Fibroblast of lung (primary cell): ENCODE measurements around the gene MRTFA. TPM values are rescaled to one million over a fixed set of nuclear protein-coding genes. Genes with fewer than 3 reads are reported as not detected.

Source experiments
- DNase-seq, 2 donors: peaks; one replicate each; pipeline versions ENCODE4 v3.0.0 to v3.0.0-alpha.2; 2010; ENCODE audit warnings: low read depth in 2 of 2
- H2AFZ ChIP-seq: 2 replicates; pipeline ENCODE4 v1.5.1; 2012; ENCODE audit warnings: low read length, control low read depth, inconsistent platforms
- H3K27ac ChIP-seq: 2 replicates; pipeline ENCODE4 v1.5.1; 2011; ENCODE audit warnings: low read length, control low read depth; ENCODE audit not compliant: insufficient read depth
- H3K27me3 ChIP-seq: 2 replicates; pipeline ENCODE4 v1.5.1; 2011; ENCODE audit warnings: mild to moderate bottlenecking, low read length; ENCODE audit not compliant: control insufficient read depth, insufficient read depth
- H3K36me3 ChIP-seq: 2 replicates; pipeline ENCODE4 v1.5.1; 2011; ENCODE audit warnings: low read length; ENCODE audit not compliant: control insufficient read depth, insufficient read depth
- H3K4me1 ChIP-seq: 2 replicates; pipeline ENCODE4 v1.5.1; 2011; ENCODE audit warnings: low read length; ENCODE audit not compliant: control insufficient read depth, insufficient read depth; ENCODE audit errors: extremely low read depth
- H3K4me2 ChIP-seq: 2 replicates; pipeline ENCODE4 v1.5.1; 2011; ENCODE audit warnings: low read length, control low read depth; ENCODE audit not compliant: insufficient read depth; ENCODE audit errors: extremely low read depth
- H3K4me3 ChIP-seq, 4 experiments: fragments of 200-600 bp in 1 of 4; sonication (generic) in 1 of 4; replicated peaks in 1 of 4; 2 replicates each; pipeline ENCODE4 v1.5.1; 2011 to 2016; ENCODE audit warnings: low read length in 4 of 4, low read depth in 3 of 4, mild to moderate bottlenecking in 3 of 4, control low read depth in 2 of 4, inconsistent platforms in 1 of 4, mixed read lengths in 1 of 4; ENCODE audit not compliant: insufficient read depth in 1 of 4; ENCODE audit errors: control extremely low read depth in 1 of 4
- H3K79me2 ChIP-seq: 2 replicates; pipeline ENCODE4 v1.5.1; 2012; ENCODE audit warnings: mild to moderate bottlenecking, low read length, inconsistent platforms; ENCODE audit not compliant: control insufficient read depth, insufficient read depth
- H3K9ac ChIP-seq: 2 replicates; pipeline ENCODE4 v1.5.1; 2011; ENCODE audit warnings: mild to moderate bottlenecking, low read length, control low read depth; ENCODE audit not compliant: insufficient read depth
- H3K9me3 ChIP-seq: 2 replicates; pipeline ENCODE4 v1.5.1; 2012; ENCODE audit warnings: low read depth, low read length; ENCODE audit not compliant: control insufficient read depth, insufficient read depth
- H4K20me1 ChIP-seq: 2 replicates; pipeline ENCODE4 v1.5.1; 2011; ENCODE audit warnings: low read length; ENCODE audit not compliant: control insufficient read depth, insufficient read depth; ENCODE audit errors: extremely low read depth
- CTCF ChIP-seq, 2 donors: IDR thresholded peaks in 1 of 2; conservative IDR thresholded peaks in 1 of 2; 1 replicate in 1 of 2; 2 replicates in 1 of 2; pipeline ENCODE4 v1.5.1; 2011 to 2012; ENCODE audit warnings: low read length in 2 of 2, control low read depth in 1 of 2, inconsistent platforms in 1 of 2, low read depth in 1 of 2, mild to moderate bottlenecking in 1 of 2
- EZH2 ChIP-seq: IDR thresholded peaks from 2 replicates; pipeline ENCODE4 v1.5.1; 2012; ENCODE audit warnings: low read length, control low read depth, mild to moderate bottlenecking; ENCODE audit errors: missing control alignments
- polyA plus RNA-seq, 2 donors: library from polyadenylated mRNA; depleted of rRNA in 1 of 2; stranded (reverse) in 1 of 2; unstranded in 1 of 2; fragments of >200 nt; gene quantifications; 2 replicates each; pipeline ENCODE4 v1.2.1, GENCODE V29; 2011 to 2012; ENCODE audit warnings: missing spikeins in 1 of 2
- total RNA-seq: library from RNA; depleted of rRNA; stranded (reverse); fragments of >200 nt; gene quantifications from 2 replicates; pipeline ENCODE4 v1.2.1, GENCODE V29; 2014

MRTFA gene
- total and polyA plus RNA-seq, 2 donors (not counting 1 experiment from before 2014, with no cell fraction given) = 7.6 to 23.0 TPM

- Histone ChIP-seq H3K79me2 (peaks cover 6% of the 10 kb centered on the region), H2AFZ (no peak overlapping the region), H3K4me3 (no peak overlapping the region), H3K27ac (peak overlapping the region; percentile 49), H3K27me3 (no peaks in the 10 kb centered on the region), H3K36me3 (no peaks in the 10 kb centered on the region), H3K9ac (no peak overlapping the region), H4K20me1 (no peaks in the 10 kb centered on the region), H3K4me2 (peak overlapping the region; percentile 54), H3K4me1 (peaks cover 18% of the 10 kb centered on the region), H3K9me3 (no peaks in the 10 kb centered on the region)
- DNase-seq = peak; percentile 58 to 65
- TF ChIP-seq EZH2 (no peak), CTCF (conservative IDR thresholded peaks at IDR 0.05 in 1 of 2, IDR thresholded peaks at IDR 0.05 in 1 of 2; ENCODE audit: low read depth in 1 of 2, low read length in 2 of 2) (no peak)
These were observed 151.4 kb downstream of the MRTFA start for GRCh38 chr22:40484906-40485669.

GRCh38 chr22:40482886-40483285 is 153.6 kb downstream of the MRTFA start:
- Histone ChIP-seq H2AFZ (no peak overlapping the region), H3K4me2 (no peak overlapping the region), H4K20me1 (no peaks in the 10 kb centered on the region), H3K27ac (no peak overlapping the region), H3K9ac (no peak overlapping the region), H3K4me3 (no peak overlapping the region), H3K4me1 (peaks cover 20% of the 10 kb centered on the region), H3K9me3 (no peaks in the 10 kb centered on the region), H3K27me3 (no peaks in the 10 kb centered on the region), H3K79me2 (peaks cover 6% of the 10 kb centered on the region), H3K36me3 (no peaks in the 10 kb centered on the region)
- DNase-seq = no peak
- TF ChIP-seq EZH2 (no peak), CTCF (conservative IDR thresholded peaks at IDR 0.05 in 1 of 2, IDR thresholded peaks at IDR 0.05 in 1 of 2; ENCODE audit: low read depth in 1 of 2, low read length in 2 of 2) (no peak)

GRCh38 chr22:40482391-40482790 is 154.1 kb downstream of the MRTFA start:
- peaks cover 6% of the 10 kb centered on the region for H3K79me2 ChIP-seq
- no peaks in the 10 kb centered on the region for H3K36me3 ChIP-seq
- H3K9ac ChIP-seq = no peak overlapping the region
- H4K20me1 ChIP-seq = no peaks in the 10 kb centered on the region
- no peaks in the 10 kb centered on the region for H3K27me3 ChIP-seq
- H2AFZ ChIP-seq = no peak overlapping the region
- DNase-seq = no peak
- H3K27ac ChIP-seq = no peak overlapping the region
- TF ChIP-seq EZH2 (no peak), CTCF (conservative IDR thresholded peaks at IDR 0.05 in 1 of 2, IDR thresholded peaks at IDR 0.05 in 1 of 2; ENCODE audit: low read depth in 1 of 2, low read length in 2 of 2) (no peak)
- no peaks in the 10 kb centered on the region for H3K9me3 ChIP-seq
- H3K4me2 ChIP-seq = no peak overlapping the region
- no peak overlapping the region for H3K4me3 ChIP-seq
- peaks cover 18% of the 10 kb centered on the region for H3K4me1 ChIP-seq
